OCI-LY1 (cell line): ENCODE data around the gene RP9.

Experiments
- EZH2 ChIP-seq: fragments of 200-600 bp; sonication (generic), shearing (Covaris generic); IDR thresholded peaks from 2 replicates; pipeline ENCODE4 v1.8.0; 2017; ENCODE audit warnings: borderline replicate concordance, mixed run types, mild to moderate bottlenecking, antibody characterized with exemption, low read length, moderate library complexity, mixed read lengths
- TF ChIP-seq, protein P1 (sequence below): fragments of 200-600 bp; sonication (generic), shearing (Covaris generic); IDR thresholded peaks from 2 replicates; pipeline ENCODE4 v1.5.1; 2017; ENCODE audit warnings: mild to moderate bottlenecking, antibody characterized with exemption, low read length, moderate library complexity, mixed read lengths

DNA sequence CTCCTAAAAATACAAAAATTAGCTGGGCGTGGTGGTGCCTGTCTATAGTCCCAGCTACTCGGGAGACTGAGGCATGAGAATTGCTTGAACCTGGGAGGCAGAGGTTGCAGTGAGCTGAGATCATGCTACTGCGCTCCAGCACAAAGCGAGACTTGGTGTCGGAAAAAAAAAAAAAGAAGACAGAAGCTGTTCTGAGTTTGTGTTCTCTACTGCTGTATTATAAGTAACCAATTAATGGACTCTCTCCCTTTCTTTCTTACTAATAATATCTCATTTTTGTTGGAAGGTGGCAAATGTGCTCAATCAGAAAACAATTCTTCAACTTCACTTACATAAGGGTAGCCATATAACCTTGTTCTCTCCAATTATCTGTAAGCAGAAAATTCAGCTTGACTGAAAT lies 54.0 kb downstream of the RP9 start:
- TF ChIP-seq, protein P1, sequence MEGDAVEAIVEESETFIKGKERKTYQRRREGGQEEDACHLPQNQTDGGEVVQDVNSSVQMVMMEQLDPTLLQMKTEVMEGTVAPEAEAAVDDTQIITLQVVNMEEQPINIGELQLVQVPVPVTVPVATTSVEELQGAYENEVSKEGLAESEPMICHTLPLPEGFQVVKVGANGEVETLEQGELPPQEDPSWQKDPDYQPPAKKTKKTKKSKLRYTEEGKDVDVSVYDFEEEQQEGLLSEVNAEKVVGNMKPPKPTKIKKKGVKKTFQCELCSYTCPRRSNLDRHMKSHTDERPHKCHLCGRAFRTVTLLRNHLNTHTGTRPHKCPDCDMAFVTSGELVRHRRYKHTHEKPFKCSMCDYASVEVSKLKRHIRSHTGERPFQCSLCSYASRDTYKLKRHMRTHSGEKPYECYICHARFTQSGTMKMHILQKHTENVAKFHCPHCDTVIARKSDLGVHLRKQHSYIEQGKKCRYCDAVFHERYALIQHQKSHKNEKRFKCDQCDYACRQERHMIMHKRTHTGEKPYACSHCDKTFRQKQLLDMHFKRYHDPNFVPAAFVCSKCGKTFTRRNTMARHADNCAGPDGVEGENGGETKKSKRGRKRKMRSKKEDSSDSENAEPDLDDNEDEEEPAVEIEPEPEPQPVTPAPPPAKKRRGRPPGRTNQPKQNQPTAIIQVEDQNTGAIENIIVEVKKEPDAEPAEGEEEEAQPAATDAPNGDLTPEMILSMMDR, result no peak
- no peak for TF ChIP-seq EZH2
